Retina (tissue), 1 donor: ENCODE results near the gene ALDH7A1.
"Not testable (repeated sequence)": the region's sequence is repeated elsewhere in the genome, so short reads cannot be mapped to it uniquely, and the experiment has no call there.

Experiments used
- DNase-seq: peaks from one replicate; pipeline ENCODE4 v3.0.0-alpha.2; 2016

The ALDH7A1 gene

DNA sequence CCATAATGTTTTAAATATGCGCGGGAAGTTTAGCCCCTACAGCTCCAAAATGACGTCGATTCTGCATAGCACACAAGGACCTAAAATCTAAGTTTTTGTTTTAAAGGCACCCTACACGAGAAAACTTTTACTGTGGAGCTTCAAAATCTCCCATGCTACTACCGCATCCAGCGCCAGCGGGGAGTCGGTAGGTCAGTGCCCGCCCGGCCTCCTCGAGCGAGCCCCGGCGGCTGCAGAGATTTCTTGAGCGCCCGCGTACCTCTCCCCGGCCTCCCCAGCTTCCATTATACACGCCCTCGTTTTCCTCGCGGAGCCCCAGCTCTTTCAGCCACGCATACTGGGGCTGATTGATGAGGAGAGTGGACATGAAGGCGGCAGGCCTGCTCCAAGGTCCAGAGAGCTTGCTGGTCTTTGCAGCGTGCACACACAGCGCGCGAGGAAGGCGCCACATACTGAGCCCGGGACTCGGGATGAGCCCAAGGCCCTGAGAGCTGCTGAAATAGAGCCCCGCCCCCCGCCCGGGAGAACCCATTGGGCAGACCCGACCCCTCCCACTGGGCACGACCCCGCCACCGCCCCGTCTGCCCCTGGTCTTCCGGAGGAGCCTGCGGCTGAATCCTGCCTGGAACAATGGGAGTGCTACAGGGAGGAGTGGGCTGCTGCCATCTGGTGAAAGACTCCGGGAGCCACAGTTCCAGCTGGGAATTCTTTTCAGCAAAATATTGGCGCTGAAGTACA lies at the start of gene ALDH7A1:
TSS of gene ALDH7A1 (minus strand) at position 472 of the 738 bp plus-strand sequence. CDS start at position 451, 21 bp downstream.
- DNase-seq: peak; percentile 96

GRCh38 chr5:126641387-126641786 lies 46.4 kb upstream of the ALDH7A1 start:
- no peak for DNase-seq

- DNase-seq: no peak
Observed at GRCh38 chr5:126640866-126641265, 45.8 kb upstream of the ALDH7A1 start.

- DNase-seq: no peak
Observed at GRCh38 chr5:126636956-126637355, 41.9 kb upstream of the ALDH7A1 start.

GRCh38 chr5:126635585-126635984 lies 40.6 kb upstream of the ALDH7A1 start:
- DNase-seq: no peak

GRCh38 chr5:126633552-126633951 lies 38.5 kb upstream of the ALDH7A1 start:
- no peak for DNase-seq

DNA sequence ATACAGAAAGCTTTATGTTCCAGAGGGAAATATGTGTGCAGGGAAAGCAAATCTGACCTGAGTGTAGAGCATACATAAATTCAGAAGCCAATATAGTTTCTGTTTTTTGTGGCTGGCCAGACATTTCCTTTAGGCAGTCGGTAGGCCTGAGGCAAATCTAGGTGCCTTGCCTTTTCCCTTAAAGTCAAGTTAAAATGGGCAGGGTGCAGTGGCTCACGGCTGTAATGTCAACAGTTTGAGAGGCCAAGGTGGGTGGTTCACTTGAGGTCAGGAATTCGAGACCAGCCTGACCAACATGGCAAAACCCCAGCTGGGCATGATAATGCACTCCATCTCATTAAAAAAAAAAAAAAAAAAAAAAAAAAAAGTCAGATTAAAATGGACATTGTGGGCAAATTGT lies 36.9 kb upstream of the ALDH7A1 start:
- no peak for DNase-seq

GRCh38 chr5:126628102-126628501 lies 33.1 kb upstream of the ALDH7A1 start:
- DNase-seq: no peak

GRCh38 chr5:126624534-126624933 lies 29.5 kb upstream of the ALDH7A1 start:
- DNase-seq: no peak

DNA sequence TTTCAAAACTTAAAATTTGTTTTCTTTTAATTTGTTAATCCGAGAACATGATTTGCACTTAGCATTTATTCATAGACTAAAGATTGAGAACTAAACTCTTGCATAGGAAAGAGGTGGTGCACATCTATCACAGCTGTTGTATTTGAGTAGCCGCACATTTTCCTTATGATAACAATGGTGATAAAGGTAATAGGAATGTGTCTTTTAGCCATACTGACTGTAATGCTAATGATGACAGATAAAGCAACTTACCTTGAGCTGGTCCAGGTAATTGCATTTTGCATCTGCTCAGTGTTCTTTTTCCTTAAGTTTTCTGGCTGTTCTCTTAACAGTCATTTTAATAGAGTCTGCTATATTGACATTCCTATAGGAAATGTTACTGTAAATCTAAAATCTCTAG lies 24.8 kb upstream of the ALDH7A1 start:
- DNase-seq: no peak

DNA sequence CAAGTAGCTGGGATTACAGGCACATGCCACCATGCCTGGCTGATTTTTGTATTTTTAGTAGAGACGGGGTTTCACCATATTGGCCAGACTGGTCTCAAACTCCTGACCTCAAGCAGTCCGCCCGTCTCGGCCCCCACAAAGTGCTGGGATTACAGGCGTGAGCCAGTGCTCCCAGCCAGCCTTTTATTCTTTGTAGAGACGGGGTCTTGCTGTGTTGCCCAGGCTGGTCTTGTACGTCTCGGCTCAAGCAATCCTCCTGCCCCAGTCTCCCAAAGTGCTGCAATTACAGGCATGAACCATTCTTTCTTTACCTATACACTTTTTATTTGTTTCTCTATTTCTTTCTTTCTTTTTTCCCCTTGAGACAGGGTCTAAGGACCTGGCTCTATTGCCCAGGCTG lies 22.6 kb upstream of the ALDH7A1 start:
- not testable (repeated sequence) for DNase-seq

GRCh38 chr5:126615286-126615685 lies 20.3 kb upstream of the ALDH7A1 start:
- DNase-seq: no peak

GRCh38 chr5:126613941-126614592 lies 19.0 kb upstream of the ALDH7A1 start:
- DNase-seq: no peak

DNA sequence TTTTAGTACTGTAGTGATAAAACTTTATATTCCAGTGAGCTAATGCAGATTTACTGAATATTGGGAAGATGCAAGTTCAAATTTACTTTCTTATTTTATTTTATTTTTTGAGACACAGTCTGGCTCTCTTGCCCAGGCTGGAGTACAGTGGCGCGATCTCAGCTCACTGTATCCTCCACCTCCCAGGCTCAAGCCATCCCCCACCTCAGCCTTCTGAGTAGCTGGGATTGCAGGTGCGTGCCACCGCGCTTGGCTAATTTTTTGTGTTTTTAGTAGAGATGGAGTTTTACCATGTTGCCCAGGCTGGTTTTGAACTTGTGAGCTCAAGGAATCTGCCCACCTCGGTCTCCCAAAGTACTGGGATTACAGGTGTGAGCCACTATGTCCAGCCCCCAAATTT lies 15.6 kb upstream of the ALDH7A1 start:
- no peak for DNase-seq

DNA sequence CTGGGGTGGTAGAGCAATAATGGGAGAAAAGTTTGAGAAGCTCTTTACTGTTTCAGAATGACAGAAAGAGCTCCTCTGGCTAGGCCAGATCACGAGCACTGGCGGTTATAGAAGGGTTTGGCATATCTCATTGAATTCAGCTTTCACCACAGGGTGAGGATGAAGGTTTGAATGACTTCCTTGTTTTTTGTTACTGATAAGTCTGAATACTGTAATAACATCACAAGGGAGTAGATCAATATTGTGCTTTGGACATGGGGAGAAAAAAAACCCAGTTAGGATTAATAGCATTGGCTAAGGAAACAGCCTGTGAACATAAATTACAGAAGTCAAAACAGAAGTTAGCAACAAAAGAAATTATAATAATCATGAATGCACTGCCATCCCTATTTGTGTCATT lies 15.1 kb upstream of the ALDH7A1 start:
- no peak for DNase-seq

DNA sequence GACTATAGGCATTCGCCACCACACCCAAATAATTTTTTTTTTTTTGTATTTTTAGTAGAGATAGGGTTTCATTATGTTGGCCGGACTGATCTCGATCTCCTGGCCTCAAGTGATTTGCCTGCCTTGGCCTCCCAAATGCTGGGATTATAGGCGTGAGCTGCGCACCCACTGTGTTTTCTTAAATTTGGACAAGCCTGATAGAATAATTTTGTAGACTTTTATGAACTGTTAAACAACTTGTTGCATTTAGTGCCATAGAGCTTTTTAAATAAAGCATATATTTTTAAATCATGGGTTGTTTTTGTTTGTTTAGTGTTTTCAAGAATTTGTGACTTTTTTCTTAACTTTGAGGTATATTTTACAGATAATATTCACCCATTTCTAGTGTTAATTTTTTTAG lies 10.5 kb upstream of the ALDH7A1 start:
- no peak for DNase-seq

DNA sequence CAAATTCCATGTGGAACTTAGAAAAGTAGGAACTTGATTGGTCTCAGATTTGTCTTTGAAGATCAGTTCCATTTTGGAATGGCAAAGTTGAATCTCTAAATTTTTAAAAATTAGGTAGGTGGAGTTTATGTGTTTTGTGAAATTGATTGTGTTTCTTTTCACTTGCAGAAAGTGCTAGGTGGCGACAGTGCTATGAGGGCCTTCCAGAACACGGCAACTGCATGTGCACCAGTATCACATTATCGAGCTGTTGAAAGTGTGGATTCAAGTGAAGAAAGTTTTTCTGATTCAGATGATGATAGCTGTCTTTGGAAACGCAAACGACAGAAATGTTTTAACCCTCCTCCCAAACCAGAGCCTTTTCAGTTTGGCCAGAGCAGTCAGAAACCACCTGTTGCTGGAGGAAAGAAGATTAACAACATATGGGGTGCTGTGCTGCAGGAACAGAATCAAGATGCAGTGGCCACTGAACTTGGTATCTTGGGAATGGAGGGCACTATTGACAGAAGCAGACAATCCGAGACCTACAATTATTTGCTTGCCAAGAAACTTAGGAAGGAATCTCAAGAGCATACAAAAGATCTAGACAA lies 8.5 kb upstream of the ALDH7A1 start:
- DNase-seq: no peak

- peak; percentile 93 for DNase-seq
Observed at GRCh38 chr5:126600631-126601511, 5.9 kb upstream of the ALDH7A1 start, which contains the start of gene PHAX. Gene PHAX, plus strand, starts transcription at chr5:126600947. Its CDS starts 16 bp downstream, at chr5:126600963.

DNA sequence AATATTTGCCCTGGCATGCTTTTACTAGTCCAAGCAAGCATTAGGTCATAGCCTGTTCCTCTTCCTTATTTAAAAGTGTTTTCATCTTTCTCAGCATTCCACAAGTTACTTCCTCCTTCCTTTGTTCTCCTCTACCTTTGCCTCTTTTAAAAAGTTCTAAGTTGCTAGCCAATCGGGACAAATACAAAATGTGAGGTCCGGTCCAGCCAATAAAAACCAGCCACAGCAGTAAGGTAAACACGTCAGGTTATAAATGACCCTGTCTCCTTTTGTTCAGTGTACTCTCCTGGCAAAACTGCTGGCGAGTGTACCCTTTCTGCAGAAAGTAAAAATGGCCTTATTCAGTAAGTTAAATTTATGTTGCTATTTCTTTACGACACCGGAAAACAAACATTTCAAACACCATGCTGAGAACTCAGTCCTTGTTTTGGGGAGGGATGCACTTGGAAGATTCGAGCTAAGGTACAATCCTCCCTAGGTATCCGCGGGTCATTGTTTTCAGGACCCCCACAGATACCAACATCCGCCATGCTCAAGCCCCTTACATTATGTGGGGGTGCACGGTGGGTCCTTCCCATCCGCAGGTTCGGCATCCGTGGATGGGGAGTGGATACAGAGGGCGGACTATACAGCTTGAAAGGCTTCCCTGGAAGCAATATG lies 5.1 kb upstream of the ALDH7A1 start:
- not testable (repeated sequence) for DNase-seq

DNA sequence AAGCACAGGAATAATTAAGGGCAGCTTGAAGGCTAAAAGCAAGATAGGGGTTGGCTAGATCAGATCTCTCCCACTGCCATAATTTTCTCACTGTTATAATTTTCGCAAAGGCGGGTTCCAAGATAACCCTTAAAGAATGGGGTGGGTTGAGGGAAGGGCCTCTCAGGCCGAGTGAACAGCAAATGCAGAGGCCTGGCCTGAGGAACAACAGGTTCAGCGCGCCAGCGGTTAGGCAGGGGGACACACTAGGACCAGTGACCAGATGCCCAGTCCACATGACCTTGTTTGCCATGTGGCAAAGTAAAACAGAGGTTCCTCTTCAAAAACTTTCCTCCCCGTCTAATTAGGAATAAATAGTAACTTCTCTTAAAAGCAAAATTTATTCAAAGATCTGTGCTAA lies 4.5 kb upstream of the ALDH7A1 start:
- DNase-seq: no peak

GRCh38 chr5:126597156-126597555 lies 2.1 kb upstream of the ALDH7A1 start:
- DNase-seq: no peak

DNA sequence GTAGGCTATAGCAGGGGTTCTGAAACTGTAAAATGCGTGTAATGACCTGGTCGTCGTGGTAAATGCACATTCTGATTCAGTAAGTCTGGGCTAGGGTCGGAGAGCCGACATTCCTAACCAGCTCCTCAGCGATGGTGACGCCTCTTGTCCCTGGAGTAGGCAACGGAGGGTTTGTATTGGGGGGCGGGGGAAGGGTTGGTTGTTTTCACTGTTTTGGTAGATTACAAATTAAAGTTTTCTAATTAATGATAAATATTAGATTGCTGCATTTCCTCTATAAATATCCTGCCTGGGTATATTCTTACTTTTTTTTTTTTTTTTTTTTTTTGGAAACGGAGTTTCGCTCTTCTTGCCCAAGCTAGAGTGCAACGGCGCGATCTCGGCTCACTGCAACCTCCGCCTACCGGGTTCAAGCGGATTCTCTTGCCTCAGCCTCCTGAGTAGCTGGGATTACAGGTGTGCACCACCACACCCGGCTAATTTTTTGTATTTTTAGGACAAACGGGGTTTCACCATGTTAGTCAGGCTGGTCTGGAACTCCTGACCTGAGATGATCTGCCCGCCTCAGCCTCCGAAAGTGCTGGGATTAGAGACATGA lies 566 bp upstream of the ALDH7A1 start:
- no peak for DNase-seq
